T-helper 2 cell treated with Interferon-gamma antibody and Interleukin-4, amounts not matched to agents 5 μg/mL and 100 μg/mL, for 36 hours (primary cell): ENCODE results near the gene ALG9.

Experiments
- DNase-seq: peaks from one replicate; pipeline ENCODE4 v3.0.0; 2021; ENCODE audit warnings: low spot score
- H3K27ac Mint-ChIP-seq: one replicate; pipeline ENCODE4 v1.8.0; 2021; ENCODE audit warnings: mild to moderate bottlenecking, mixed read lengths
- H3K27me3 Mint-ChIP-seq: one replicate; pipeline ENCODE4 v1.8.0; 2021; ENCODE audit warnings: low read depth, mixed read lengths
- H3K36me3 Mint-ChIP-seq: one replicate; pipeline ENCODE4 v1.8.0; 2021; ENCODE audit warnings: low read depth, mixed read lengths
- H3K4me1 Mint-ChIP-seq: one replicate; pipeline ENCODE4 v1.8.0; 2021; ENCODE audit warnings: low read depth, mixed read lengths
- H3K4me3 Mint-ChIP-seq: one replicate; pipeline ENCODE4 v1.8.0; 2022; ENCODE audit warnings: mild to moderate bottlenecking, moderate library complexity, mixed read lengths
- H3K9me3 Mint-ChIP-seq: one replicate; pipeline ENCODE4 v1.8.0; 2021; ENCODE audit warnings: mixed read lengths

The ALG9 gene

DNA sequence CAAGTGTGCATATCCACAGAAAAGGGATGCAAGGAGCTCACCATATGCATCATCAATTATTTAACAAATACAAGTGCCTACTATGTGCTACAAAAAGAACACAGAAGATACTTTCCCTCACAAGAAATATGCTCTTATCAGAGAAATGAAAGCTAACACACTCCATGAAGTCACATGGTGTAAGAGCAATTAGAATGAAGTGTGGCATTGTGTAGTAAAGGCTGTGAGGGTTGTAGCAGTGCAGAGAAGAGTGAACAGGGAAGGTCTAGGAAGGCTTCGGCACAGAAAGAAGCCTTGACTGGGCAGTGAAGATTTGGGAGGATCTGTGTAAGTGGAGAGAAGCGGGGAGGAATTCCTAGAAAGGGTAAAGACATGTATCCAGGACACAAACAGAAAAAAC, 127.7 kb downstream of the ALG9 start:
- no peak overlapping the region for H3K4me3 Mint-ChIP-seq
- H3K9me3 Mint-ChIP-seq, result no peaks in the 10 kb centered on the region
- H3K36me3 Mint-ChIP-seq, result peaks cover 67% of the 10 kb centered on the region
- H3K4me1 Mint-ChIP-seq, result peaks cover 2% of the 10 kb centered on the region
- H3K27ac Mint-ChIP-seq, result no peak overlapping the region
- DNase-seq, result no peak
- H3K27me3 Mint-ChIP-seq, result no peaks in the 10 kb centered on the region

DNA sequence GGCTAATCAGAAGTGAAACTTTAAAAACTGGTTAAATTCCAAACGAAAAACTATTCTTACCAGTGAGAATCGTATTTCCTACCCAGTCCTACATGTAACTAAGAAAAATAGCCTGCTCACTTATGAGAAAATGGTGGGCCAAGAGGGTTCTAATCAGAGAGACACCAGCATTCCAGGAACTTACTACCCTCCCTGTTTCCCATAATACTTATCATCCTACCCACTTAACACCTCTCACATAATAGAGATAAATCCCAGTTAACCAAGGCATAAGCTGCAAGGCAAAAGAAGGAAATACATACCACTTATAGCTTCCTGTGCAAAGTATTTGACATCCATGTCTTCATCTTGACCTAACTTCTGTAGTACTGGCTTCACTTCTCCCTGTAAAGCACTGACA, 129.6 kb downstream of the ALG9 start:
- no peak overlapping the region for H3K4me3 Mint-ChIP-seq
- no peak overlapping the region for H3K27ac Mint-ChIP-seq
- peaks cover 56% of the 10 kb centered on the region for H3K36me3 Mint-ChIP-seq
- peaks cover 2% of the 10 kb centered on the region for H3K4me1 Mint-ChIP-seq
- no peak for DNase-seq
- no peaks in the 10 kb centered on the region for H3K27me3 Mint-ChIP-seq
- no peaks in the 10 kb centered on the region for H3K9me3 Mint-ChIP-seq

DNA sequence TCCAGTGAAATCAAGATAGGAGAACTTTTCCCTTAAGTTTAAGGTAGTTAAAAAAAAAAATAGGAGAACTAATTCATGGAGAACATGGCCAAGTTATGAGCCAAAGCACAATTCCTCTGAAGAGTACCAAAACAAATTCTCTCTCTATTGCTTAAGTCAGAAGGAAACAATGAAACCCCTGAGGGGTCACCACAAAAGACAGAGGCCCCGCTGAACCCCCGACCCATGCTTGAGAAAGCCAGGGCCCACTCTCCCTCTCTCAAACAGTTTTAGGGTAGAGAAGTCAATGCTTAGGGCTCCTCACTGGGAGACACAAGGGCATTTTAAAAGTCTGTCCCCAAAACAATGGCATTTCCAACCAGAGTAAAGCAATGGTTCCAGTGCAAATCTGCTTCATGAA, 132.1 kb downstream of the ALG9 start:
- H3K4me1 Mint-ChIP-seq, result peaks cover 2% of the 10 kb centered on the region
- peaks cover 38% of the 10 kb centered on the region for H3K36me3 Mint-ChIP-seq
- no peaks in the 10 kb centered on the region for H3K9me3 Mint-ChIP-seq
- no peak overlapping the region for H3K4me3 Mint-ChIP-seq
- DNase-seq, result no peak
- no peak overlapping the region for H3K27ac Mint-ChIP-seq
- no peaks in the 10 kb centered on the region for H3K27me3 Mint-ChIP-seq

DNA sequence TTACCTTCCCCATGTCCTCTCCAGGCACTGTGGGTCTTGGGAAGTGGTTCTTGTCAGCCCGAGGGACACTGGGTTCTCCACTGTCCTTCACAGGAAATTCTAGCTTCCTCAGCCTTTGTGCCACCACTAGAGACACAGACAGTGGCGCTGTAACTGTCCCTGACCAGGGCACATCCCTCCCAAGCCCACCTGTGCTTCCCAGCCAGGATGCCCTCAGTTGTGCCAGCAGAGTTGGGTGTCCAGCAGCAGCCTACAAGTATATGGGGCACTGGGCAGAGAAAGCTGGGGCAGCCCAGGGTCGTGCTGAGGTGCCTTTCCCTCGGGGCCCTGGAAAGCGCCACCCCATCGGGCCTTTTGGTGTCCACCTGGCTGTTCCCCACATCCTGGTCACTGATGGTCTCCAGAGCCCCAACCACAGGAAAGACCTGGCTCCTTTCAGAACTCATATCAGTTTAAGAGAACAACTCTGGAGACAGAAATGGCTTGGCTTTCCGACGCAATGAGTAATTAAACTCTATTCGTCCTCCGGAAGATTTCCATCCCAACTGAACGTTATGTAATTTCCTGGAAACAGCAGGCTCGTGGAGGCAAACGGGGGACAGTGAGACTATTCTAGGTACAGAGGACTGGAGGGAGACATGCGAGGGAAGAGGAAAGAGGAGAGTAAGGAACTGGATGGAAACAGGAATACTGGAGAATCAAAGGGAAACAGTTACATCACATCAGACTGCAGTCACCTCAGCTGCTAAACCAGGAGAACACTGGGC, 133.8 kb downstream of the ALG9 start:
- DNase-seq, result no peak
- H3K4me1 Mint-ChIP-seq, result peaks cover 2% of the 10 kb centered on the region
- peak overlapping the region; percentile 17 for H3K27ac Mint-ChIP-seq
- peaks cover 27% of the 10 kb centered on the region for H3K36me3 Mint-ChIP-seq
- no peaks in the 10 kb centered on the region for H3K27me3 Mint-ChIP-seq
- H3K4me3 Mint-ChIP-seq, result no peak overlapping the region
- no peaks in the 10 kb centered on the region for H3K9me3 Mint-ChIP-seq

DNA sequence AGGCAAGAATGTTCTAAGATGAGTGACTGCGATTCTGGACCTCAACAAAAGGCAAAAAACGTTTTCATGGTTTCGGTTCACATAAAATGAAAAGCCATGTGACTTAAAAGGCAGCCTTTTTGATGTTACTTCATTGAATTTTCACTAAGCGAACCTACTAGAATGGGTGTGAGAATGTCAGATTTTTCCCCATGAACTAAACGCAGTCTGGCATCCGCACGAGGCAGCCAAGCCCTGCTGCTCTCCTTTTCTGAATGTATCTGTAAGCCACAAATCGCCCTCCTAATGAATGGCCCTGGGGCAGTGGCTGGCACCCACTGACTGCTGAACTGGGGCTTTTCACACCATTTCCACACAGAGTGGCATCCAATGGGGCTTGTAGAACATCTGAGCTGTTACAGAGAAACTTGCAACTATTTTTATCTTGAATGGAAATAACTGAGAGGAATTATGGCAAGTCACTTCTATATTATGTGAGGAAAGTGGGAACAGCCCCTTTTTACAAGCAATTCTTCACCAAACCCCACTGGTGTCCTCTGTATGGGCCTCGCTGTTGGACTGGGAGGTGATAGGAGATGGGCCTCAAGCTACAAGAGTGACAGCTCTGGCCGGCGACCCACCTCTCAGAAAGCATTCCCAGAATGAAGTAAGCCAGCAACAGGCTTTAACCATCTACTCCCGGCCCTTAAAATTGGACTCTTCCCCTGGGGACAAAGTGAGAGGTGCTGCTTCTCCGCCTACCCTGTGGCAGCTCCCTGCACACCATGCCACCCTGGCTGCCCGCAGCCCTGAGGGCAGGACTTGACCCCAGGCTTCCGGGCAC, 134.5 kb downstream of the ALG9 start:
- no peak overlapping the region for H3K27ac Mint-ChIP-seq
- H3K27me3 Mint-ChIP-seq, result no peaks in the 10 kb centered on the region
- H3K9me3 Mint-ChIP-seq, result no peaks in the 10 kb centered on the region
- H3K36me3 Mint-ChIP-seq, result peaks cover 26% of the 10 kb centered on the region
- no peak for DNase-seq
- H3K4me3 Mint-ChIP-seq, result no peak overlapping the region
- peaks cover 1% of the 10 kb centered on the region for H3K4me1 Mint-ChIP-seq
